Measurements from ENCODE around the gene SSBP3.

Gene SSBP3

GRCh38 chr1:54199765-54200518 lies 206.3 kb downstream of the SSBP3 start, which contains the start of the genes CYB5RL and MRPL37:
TSS of gene CYB5RL (minus strand) at chr1:54200030. CDS start at chr1:54195616, 4,414 bp downstream.
TSS of gene MRPL37 (plus strand) at chr1:54200167. CDS start at chr1:54200244, 77 bp downstream.
- H3K36me3 ChIP-seq (ENCODE audit: control insufficient read depth, insufficient read depth, low read length), result no peaks in the 10 kb centered on the region
- peak within 1 kb of the TSS; percentile 60 for H3K27ac ChIP-seq (ENCODE audit: low read depth, low read length)
- no peaks in the 10 kb centered on the region for H3K27me3 ChIP-seq (ENCODE audit: control insufficient read depth, insufficient read depth, low read length)
- H3K4me1 ChIP-seq (ENCODE audit: control insufficient read depth, insufficient read depth, low read length), result peaks cover 9% of the 10 kb centered on the region
- H3K9ac ChIP-seq (ENCODE audit: low read length), result peak within 1 kb of the TSS; percentile 71
- H3K4me3 ChIP-seq (ENCODE audit: low read length), result peak within 1 kb of the TSS; percentile 92

DNA sequence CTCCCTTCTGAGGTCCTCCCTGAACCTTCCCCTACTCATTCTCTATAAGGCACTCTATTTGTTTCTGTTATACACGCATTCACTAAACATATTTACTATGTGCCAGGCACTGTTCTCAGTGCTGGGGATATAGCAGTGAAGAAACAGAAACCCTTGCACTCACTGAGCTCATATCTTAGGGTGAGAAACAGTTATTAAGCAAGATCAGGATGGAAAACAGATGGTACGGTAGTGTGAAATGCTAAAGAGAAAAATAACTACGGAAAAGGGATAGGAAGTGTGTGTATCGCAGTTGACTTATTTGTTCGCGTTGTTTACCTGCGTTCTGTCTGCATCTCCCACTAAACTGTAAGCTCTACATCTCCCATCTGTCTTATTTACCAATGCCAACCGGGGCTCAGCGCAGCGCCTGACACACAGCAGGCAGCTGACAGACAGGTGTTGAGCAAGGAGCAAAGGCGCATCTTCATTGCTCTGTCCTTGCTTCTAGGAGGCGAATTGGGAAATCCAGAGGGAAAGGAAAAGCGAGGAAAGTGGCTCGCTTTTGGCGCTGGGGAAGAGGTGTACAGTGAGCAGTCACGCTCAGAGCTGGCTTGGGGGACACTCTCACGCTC lies 206.9 kb downstream of the SSBP3 start:
- Histone ChIP-seq H3K4me1 (ENCODE audit: control insufficient read depth, insufficient read depth, low read length) (peaks cover 9% of the 10 kb centered on the region), H3K36me3 (ENCODE audit: control insufficient read depth, insufficient read depth, low read length) (peaks cover 3% of the 10 kb centered on the region), H3K4me3 (ENCODE audit: low read length) (peak overlapping the region; percentile 92), H3K9ac (ENCODE audit: low read length) (peak overlapping the region; percentile 60), H3K27me3 (ENCODE audit: control insufficient read depth, insufficient read depth, low read length) (no peaks in the 10 kb centered on the region), H3K27ac (ENCODE audit: low read depth, low read length) (peak overlapping the region; percentile 15)

GRCh38 chr1:54193453-54193852 lies 212.7 kb downstream of the SSBP3 start:
- Histone ChIP-seq H3K9ac (ENCODE audit: low read length) (no peak overlapping the region), H3K27ac (ENCODE audit: low read depth, low read length) (no peak overlapping the region), H3K4me1 (ENCODE audit: control insufficient read depth, insufficient read depth, low read length) (no peaks in the 10 kb centered on the region), H3K36me3 (ENCODE audit: control insufficient read depth, insufficient read depth, low read length) (peaks cover 7% of the 10 kb centered on the region), H3K27me3 (ENCODE audit: control insufficient read depth, insufficient read depth, low read length) (no peaks in the 10 kb centered on the region), H3K4me3 (ENCODE audit: low read length) (no peak overlapping the region)

DNA sequence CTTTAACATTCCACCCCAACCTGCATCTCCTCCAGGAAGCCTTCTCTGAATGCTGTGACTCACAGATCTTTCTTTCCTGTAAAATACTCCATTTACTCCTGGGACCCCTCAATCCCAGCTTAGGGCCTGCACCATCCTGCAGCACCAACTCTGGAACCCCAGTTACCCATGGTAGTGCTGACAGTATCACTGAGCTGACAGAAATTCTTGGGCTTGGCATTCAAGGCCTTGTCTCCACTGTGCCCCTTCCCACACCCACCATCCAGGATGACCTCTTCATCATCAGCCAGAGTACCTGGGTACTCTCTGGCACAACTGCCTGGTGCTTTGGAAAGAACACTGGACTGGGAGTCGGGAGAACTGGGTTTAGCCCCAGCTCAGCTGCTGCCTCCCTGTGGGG lies 214.7 kb downstream of the SSBP3 start:
- Histone ChIP-seq H3K27ac (ENCODE audit: low read depth, low read length) (no peak overlapping the region), H3K27me3 (ENCODE audit: control insufficient read depth, insufficient read depth, low read length) (no peaks in the 10 kb centered on the region), H3K4me3 (ENCODE audit: low read length) (no peak overlapping the region), H3K9ac (ENCODE audit: low read length) (no peak overlapping the region), H3K4me1 (ENCODE audit: control insufficient read depth, insufficient read depth, low read length) (no peaks in the 10 kb centered on the region), H3K36me3 (ENCODE audit: control insufficient read depth, insufficient read depth, low read length) (peaks cover 7% of the 10 kb centered on the region)

DNA sequence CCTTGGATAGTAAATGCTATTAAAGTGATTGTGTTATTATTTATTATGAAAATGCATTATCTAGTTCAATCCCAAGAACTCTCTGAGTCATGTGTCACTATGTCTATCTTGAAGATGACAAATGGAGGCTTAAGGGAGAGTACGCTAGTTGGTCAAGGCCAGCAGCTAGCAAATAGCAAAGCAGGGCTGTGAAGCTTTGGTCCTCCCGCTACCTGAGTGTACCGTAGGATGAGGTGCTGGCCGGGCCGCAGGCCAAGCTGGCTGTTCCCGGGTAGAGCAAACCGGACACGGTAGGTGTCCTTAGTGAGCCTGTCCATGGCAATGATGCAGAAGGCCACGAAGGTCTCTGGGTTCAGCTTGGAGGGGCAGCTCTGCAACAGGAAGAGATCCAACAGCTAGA lies 215.7 kb downstream of the SSBP3 start:
- H3K27ac ChIP-seq (ENCODE audit: low read depth, low read length), result no peak overlapping the region
- H3K9ac ChIP-seq (ENCODE audit: low read length), result no peak overlapping the region
- no peak overlapping the region for H3K4me3 ChIP-seq (ENCODE audit: low read length)
- peaks cover 7% of the 10 kb centered on the region for H3K36me3 ChIP-seq (ENCODE audit: control insufficient read depth, insufficient read depth, low read length)
- H3K27me3 ChIP-seq (ENCODE audit: control insufficient read depth, insufficient read depth, low read length), result no peaks in the 10 kb centered on the region
- no peaks in the 10 kb centered on the region for H3K4me1 ChIP-seq (ENCODE audit: control insufficient read depth, insufficient read depth, low read length)

GRCh38 chr1:54188291-54188690 lies 217.9 kb downstream of the SSBP3 start:
- H3K9ac ChIP-seq (ENCODE audit: low read length), result no peak overlapping the region
- no peaks in the 10 kb centered on the region for H3K4me1 ChIP-seq (ENCODE audit: control insufficient read depth, insufficient read depth, low read length)
- H3K36me3 ChIP-seq (ENCODE audit: control insufficient read depth, insufficient read depth, low read length), result peaks cover 4% of the 10 kb centered on the region
- H3K27ac ChIP-seq (ENCODE audit: low read depth, low read length), result no peak overlapping the region
- no peaks in the 10 kb centered on the region for H3K27me3 ChIP-seq (ENCODE audit: control insufficient read depth, insufficient read depth, low read length)
- no peak overlapping the region for H3K4me3 ChIP-seq (ENCODE audit: low read length)

DNA sequence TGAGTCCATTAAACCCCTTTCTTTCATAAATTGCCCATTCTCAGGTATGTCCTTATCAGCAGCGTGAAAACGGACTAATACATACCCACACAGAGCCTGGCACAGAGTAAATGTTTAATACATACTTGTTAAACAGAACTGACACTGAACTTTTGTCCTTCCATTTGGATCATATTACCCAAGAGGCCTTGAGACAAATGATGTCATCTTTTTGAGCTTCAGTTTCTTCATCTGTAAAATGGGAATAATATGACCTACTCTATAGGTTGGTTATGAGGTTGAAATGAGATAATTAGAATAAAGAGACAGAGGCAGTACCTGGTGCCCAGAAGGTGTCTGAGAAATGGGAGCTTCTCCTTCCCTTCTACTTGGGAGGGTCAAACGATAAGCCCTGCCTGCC lies 220.1 kb downstream of the SSBP3 start:
- Histone ChIP-seq H3K27me3 (ENCODE audit: control insufficient read depth, insufficient read depth, low read length) (no peaks in the 10 kb centered on the region), H3K36me3 (ENCODE audit: control insufficient read depth, insufficient read depth, low read length) (peaks cover 4% of the 10 kb centered on the region), H3K27ac (ENCODE audit: low read depth, low read length) (no peak overlapping the region), H3K4me1 (ENCODE audit: control insufficient read depth, insufficient read depth, low read length) (no peaks in the 10 kb centered on the region), H3K9ac (ENCODE audit: low read length) (no peak overlapping the region), H3K4me3 (ENCODE audit: low read length) (no peak overlapping the region)

DNA sequence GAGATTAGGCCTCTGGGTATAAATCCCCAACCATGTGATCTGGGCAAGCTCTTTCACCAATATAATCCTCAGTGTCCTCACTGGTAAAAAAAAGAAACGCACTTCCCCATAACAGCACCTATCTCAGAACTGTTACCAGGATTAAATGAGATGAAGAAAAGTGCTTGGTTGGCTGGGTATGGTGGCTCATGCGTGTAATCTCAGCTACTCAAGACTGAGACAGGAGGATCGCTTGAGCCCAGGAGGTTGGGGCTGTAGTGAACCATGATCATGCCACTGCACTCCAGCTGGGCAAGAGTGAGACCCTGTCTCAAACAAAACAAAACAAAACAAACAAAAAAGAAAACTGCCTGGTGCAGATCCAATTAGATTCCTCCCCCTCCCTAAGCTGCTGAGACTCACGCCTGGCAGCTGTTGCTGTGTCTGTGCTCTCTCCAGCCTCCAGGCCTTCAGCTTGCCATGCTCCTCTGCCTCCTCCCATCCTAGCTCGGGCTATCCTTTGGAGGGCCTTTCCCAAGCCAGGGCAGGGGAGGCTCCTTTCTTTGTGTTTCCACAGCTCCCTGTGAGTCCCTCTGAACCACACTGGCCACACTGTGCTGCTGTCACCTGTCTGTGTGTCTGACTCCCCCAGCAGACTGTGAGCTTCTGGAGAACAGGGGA lies 225.4 kb downstream of the SSBP3 start:
- no peak overlapping the region for H3K27ac ChIP-seq (ENCODE audit: low read depth, low read length)
- H3K27me3 ChIP-seq (ENCODE audit: control insufficient read depth, insufficient read depth, low read length), result no peaks in the 10 kb centered on the region
- H3K4me3 ChIP-seq (ENCODE audit: low read length), result no peak overlapping the region
- H3K9ac ChIP-seq (ENCODE audit: low read length), result no peak overlapping the region
- H3K4me1 ChIP-seq (ENCODE audit: control insufficient read depth, insufficient read depth, low read length), result no peaks in the 10 kb centered on the region
- H3K36me3 ChIP-seq (ENCODE audit: control insufficient read depth, insufficient read depth, low read length), result no peaks in the 10 kb centered on the region

DNA sequence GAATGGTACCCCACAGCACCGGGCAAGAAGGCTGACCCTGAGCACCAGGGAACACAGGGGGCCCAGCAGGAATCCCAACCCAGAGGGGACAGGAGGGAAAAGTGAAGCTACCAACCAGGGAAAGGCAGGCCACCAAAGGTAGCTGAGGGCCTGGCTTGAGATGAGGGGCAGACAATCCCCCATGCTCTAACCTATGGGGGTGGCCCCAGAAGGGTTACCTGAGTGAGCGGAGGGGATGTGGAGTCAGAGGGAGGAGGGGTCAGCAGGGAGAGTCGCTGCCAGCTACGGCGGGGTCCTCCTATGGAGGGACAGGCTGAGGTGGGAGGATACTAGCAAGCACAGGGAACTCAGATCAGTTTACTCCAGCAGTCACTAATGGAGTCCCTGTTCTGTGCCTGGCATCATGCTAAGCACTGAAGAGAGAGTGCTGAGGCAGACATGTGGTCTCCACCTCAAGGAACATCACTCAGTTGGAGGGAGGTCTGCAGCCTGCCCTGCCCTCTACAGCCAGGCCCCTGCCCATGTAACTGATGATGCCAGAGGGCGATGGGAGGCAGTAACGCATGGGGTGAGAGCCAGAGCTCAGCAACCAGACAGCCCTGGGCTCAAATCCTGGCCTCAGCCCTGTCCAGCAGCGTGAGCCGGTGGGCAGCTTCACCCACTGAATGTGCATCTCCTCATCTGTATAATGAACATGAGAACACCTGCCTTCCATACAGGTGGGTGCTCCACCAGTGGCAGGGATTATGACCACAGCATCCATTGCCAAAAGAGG lies 227.7 kb downstream of the SSBP3 start:
- H3K9ac ChIP-seq (ENCODE audit: low read length), result no peak overlapping the region
- H3K27me3 ChIP-seq (ENCODE audit: control insufficient read depth, insufficient read depth, low read length), result no peaks in the 10 kb centered on the region
- H3K4me1 ChIP-seq (ENCODE audit: control insufficient read depth, insufficient read depth, low read length), result no peaks in the 10 kb centered on the region
- H3K36me3 ChIP-seq (ENCODE audit: control insufficient read depth, insufficient read depth, low read length), result no peaks in the 10 kb centered on the region
- no peak overlapping the region for H3K4me3 ChIP-seq (ENCODE audit: low read length)
- no peak overlapping the region for H3K27ac ChIP-seq (ENCODE audit: low read depth, low read length)

GRCh38 chr1:54177726-54178125 lies 228.5 kb downstream of the SSBP3 start:
- no peaks in the 10 kb centered on the region for H3K36me3 ChIP-seq (ENCODE audit: control insufficient read depth, insufficient read depth, low read length)
- no peak overlapping the region for H3K9ac ChIP-seq (ENCODE audit: low read length)
- no peaks in the 10 kb centered on the region for H3K4me1 ChIP-seq (ENCODE audit: control insufficient read depth, insufficient read depth, low read length)
- no peak overlapping the region for H3K4me3 ChIP-seq (ENCODE audit: low read length)
- no peaks in the 10 kb centered on the region for H3K27me3 ChIP-seq (ENCODE audit: control insufficient read depth, insufficient read depth, low read length)
- H3K27ac ChIP-seq (ENCODE audit: low read depth, low read length), result no peak overlapping the region

GRCh38 chr1:54176621-54177327 lies 229.4 kb downstream of the SSBP3 start:
- H3K9ac ChIP-seq (ENCODE audit: low read length), result no peak overlapping the region
- no peaks in the 10 kb centered on the region for H3K4me1 ChIP-seq (ENCODE audit: control insufficient read depth, insufficient read depth, low read length)
- H3K36me3 ChIP-seq (ENCODE audit: control insufficient read depth, insufficient read depth, low read length), result no peaks in the 10 kb centered on the region
- no peak overlapping the region for H3K27ac ChIP-seq (ENCODE audit: low read depth, low read length)
- no peak overlapping the region for H3K4me3 ChIP-seq (ENCODE audit: low read length)
- no peaks in the 10 kb centered on the region for H3K27me3 ChIP-seq (ENCODE audit: control insufficient read depth, insufficient read depth, low read length)
